SK-N-SH (cell line): ENCODE measurements around the gene NANS. TPM values are rescaled to one million over a fixed set of nuclear protein-coding genes. Genes with fewer than 3 reads are reported as not detected.

Source experiments
- CTCF ChIA-PET: fragments of 300-600, 350-600 bp; formaldehyde crosslinking; extraction: SDS; loops from one replicate; lab custom pipeline; 2021; lab: Yijun Ruan, JAX
- POLR2A ChIA-PET: fragments of 350-600 bp; sonication (Branson Sonifier 250); formaldehyde crosslinking; extraction: SDS; loops from one replicate; lab custom pipeline; 2020; ENCODE audit warnings: antibody characterized with exemption, inconsistent platforms; lab: Yijun Ruan, JAX
- DNase-seq: peaks from one replicate; pipeline ENCODE4 v3.0.0; 2012
- H2AFZ ChIP-seq: fragments of 200-600 bp; sonication (generic); 2 replicates; pipeline ENCODE4 v1.8.1; 2016; ENCODE audit warnings: antibody characterized with exemption, mild to moderate bottlenecking, low read depth
- H3F3A ChIP-seq: fragments of 200-600 bp; sonication (generic); replicated peaks from 2 replicates; pipeline ENCODE3; 2016; ENCODE audit warnings: antibody characterized with exemption, mild to moderate bottlenecking; ENCODE audit not compliant: insufficient read depth
- H3K27ac ChIP-seq, 2 experiments: fragments of 200-500 bp in 1 of 2; fragments of 200-600 bp in 1 of 2; sonication (Bioruptor generic) in 1 of 2; sonication (generic), shearing (Covaris generic) in 1 of 2; 2 replicates each; pipeline versions ENCODE4 v1.5.1 to v1.6.1; 2014 to 2016; ENCODE audit warnings: low read depth in 2 of 2, inconsistent platforms in 1 of 2, low read length in 1 of 2, mild to moderate bottlenecking in 1 of 2, mixed read lengths in 1 of 2
- H3K27me3 ChIP-seq: fragments of 200-600 bp; sonication (generic), shearing (Covaris generic); 2 replicates; pipeline ENCODE4 v1.6.1; 2016; ENCODE audit warnings: mixed run types; ENCODE audit not compliant: insufficient read depth
- H3K36me3 ChIP-seq, 2 experiments: fragments of 200-500 bp in 1 of 2; fragments of 200-600 bp in 1 of 2; sonication (Bioruptor generic) in 1 of 2; sonication (generic) in 1 of 2; replicated peaks in 1 of 2; 2 replicates each; pipeline versions ENCODE3 to v1.5.1; 2014 to 2016; ENCODE audit warnings: low read length in 1 of 2, mild to moderate bottlenecking in 1 of 2; ENCODE audit not compliant: insufficient read depth in 2 of 2, control insufficient read depth in 1 of 2
- H3K4me1 ChIP-seq, 2 experiments: fragments of 200-500 bp in 1 of 2; fragments of 200-600 bp in 1 of 2; sonication (Bioruptor generic) in 1 of 2; sonication (generic), shearing (Covaris generic) in 1 of 2; 2 replicates each; pipeline versions ENCODE4 v1.5.1 to v1.6.1; 2014 to 2016; ENCODE audit warnings: low read depth in 1 of 2, low read length in 1 of 2, mixed run types in 1 of 2; ENCODE audit not compliant: insufficient read depth in 2 of 2, control insufficient read depth in 1 of 2
- H3K4me2 ChIP-seq: fragments of 200-600 bp; sonication (generic), shearing (Covaris generic); 2 replicates; pipeline ENCODE4 v1.6.1; 2017; ENCODE audit warnings: mixed run types
- H3K4me3 ChIP-seq, 2 experiments: fragments of 200-500 bp in 1 of 2; fragments of 200-600 bp in 1 of 2; sonication (Bioruptor generic) in 1 of 2; sonication (generic), shearing (Covaris generic) in 1 of 2; 2 replicates each; pipeline versions ENCODE4 v1.5.1 to v1.8.1; 2014 to 2016; ENCODE audit warnings: low read depth in 2 of 2, inconsistent platforms in 1 of 2, low read length in 1 of 2, mild to moderate bottlenecking in 1 of 2, mixed read lengths in 1 of 2, moderate library complexity in 1 of 2
- H3K79me2 ChIP-seq: fragments of 200-600 bp; sonication (generic); 2 replicates; pipeline ENCODE4 v1.8.1; 2017; ENCODE audit warnings: mild to moderate bottlenecking; ENCODE audit not compliant: insufficient read depth
- H3K9ac ChIP-seq: fragments of 200-600 bp; sonication (generic); 2 replicates; pipeline ENCODE4 v1.6.1; 2017; ENCODE audit warnings: mixed run types
- H3K9me2 ChIP-seq: fragments of 200-600 bp; sonication (generic); 2 replicates; pipeline ENCODE4 v1.6.1; 2017; ENCODE audit warnings: mixed run types
- H3K9me3 ChIP-seq: fragments of 200-600 bp; sonication (generic); 2 replicates; pipeline ENCODE4 v1.6.1; 2017; ENCODE audit warnings: mixed run types, mild to moderate bottlenecking, moderate library complexity
- H4K20me1 ChIP-seq: fragments of 200-600 bp; sonication (generic); 2 replicates; pipeline ENCODE4 v1.6.1; 2017; ENCODE audit warnings: mild to moderate bottlenecking, mixed run types; ENCODE audit not compliant: insufficient read depth
- CHD2 ChIP-seq: fragments of 150-350 bp; IDR thresholded peaks from 2 replicates; pipeline ENCODE4 v1.6.1; 2018; ENCODE audit warnings: low read length; ENCODE audit not compliant: partially characterized antibody
- EZH2phosphoT487 ChIP-seq: fragments of 200-600 bp; sonication (generic); IDR thresholded peaks from 2 replicates; pipeline ENCODE4 v1.6.1; 2017; ENCODE audit warnings: low read depth, mixed run types, mild to moderate bottlenecking, antibody characterized with exemption, moderate library complexity, borderline replicate concordance
- FOSL2 ChIP-seq: IDR thresholded peaks from 2 replicates; pipeline ENCODE4 v1.4.0; 2012; ENCODE audit warnings: low read depth, mild to moderate bottlenecking, moderate library complexity, borderline replicate concordance
- FOXJ3 ChIP-seq: sonication (generic); formaldehyde crosslinking; IDR thresholded peaks from 2 replicates; pipeline ENCODE4 v1.5.1; 2020; ENCODE audit warnings: mild to moderate bottlenecking, missing genetic modification reagents
- FOXM1 ChIP-seq: IDR thresholded peaks from 2 replicates; pipeline ENCODE4 v1.4.0; 2012; ENCODE audit warnings: low read depth, mild to moderate bottlenecking
- GATA2 ChIP-seq: sonication (generic); formaldehyde crosslinking; IDR thresholded peaks from 2 replicates; pipeline ENCODE4 v1.5.0; 2020; ENCODE audit warnings: mild to moderate bottlenecking, missing genetic modification reagents
- JUND ChIP-seq: IDR thresholded peaks from 2 replicates; pipeline ENCODE4 v1.4.0; 2012
- MEF2A ChIP-seq: IDR thresholded peaks from 2 replicates; pipeline ENCODE4 v1.4.0; 2012; ENCODE audit warnings: low read depth, borderline replicate concordance
- NFIC ChIP-seq: IDR thresholded peaks from 2 replicates; pipeline ENCODE4 v1.4.0; 2012; ENCODE audit warnings: borderline replicate concordance
- NRF1 ChIP-seq: IDR thresholded peaks from 2 replicates; pipeline ENCODE4 v1.6.1; 2012; ENCODE audit warnings: low read depth, mild to moderate bottlenecking, low read length
- POLR2AphosphoS5 ChIP-seq: IDR thresholded peaks from 2 replicates; pipeline ENCODE4 v1.6.1; 2012; ENCODE audit warnings: low read depth, low read length
- RAD21 ChIP-seq: IDR thresholded peaks from 2 replicates; pipeline ENCODE4 v1.6.1; 2012; ENCODE audit warnings: mild to moderate bottlenecking, low read length
- RCOR1 ChIP-seq: fragments of 150-350 bp; IDR thresholded peaks from 2 replicates; pipeline ENCODE4 v1.6.1; 2017; ENCODE audit warnings: antibody characterized with exemption, low read length
- RFX5 ChIP-seq: IDR thresholded peaks from 2 replicates; pipeline ENCODE4 v1.6.1; 2012; ENCODE audit warnings: mild to moderate bottlenecking, improper control_type of control experiment, low read length
- RXRA ChIP-seq: IDR thresholded peaks from 2 replicates; pipeline ENCODE4 v1.4.0; 2012; ENCODE audit warnings: low read depth, mild to moderate bottlenecking, borderline replicate concordance
- TCF12 ChIP-seq: IDR thresholded peaks from 2 replicates; pipeline ENCODE4 v1.4.0; 2012
- TEAD4 ChIP-seq: IDR thresholded peaks from 2 replicates; pipeline ENCODE4 v1.4.0; 2012; ENCODE audit warnings: mild to moderate bottlenecking, borderline replicate concordance; ENCODE audit not compliant: insufficient read depth
- WGBS: methylation state at CpG from one replicate; pipeline ENCODE4 v1.1.6; 2017; ENCODE audit warnings: low lambda C conversion rate; 5-methylcytosine and 5-hydroxymethylcytosine counted together
- polyA plus RNA-seq, 3 experiments: library from polyadenylated mRNA; depleted of rRNA; stranded (reverse); fragments of >200 nt; gene quantifications; 2 replicates each; pipeline ENCODE4 v1.2.3, GENCODE V29; 2012
- TF ChIP-seq, protein P1 (sequence below): IDR thresholded peaks from 2 replicates; pipeline ENCODE4 v1.4.0; 2012; ENCODE audit warnings: low read depth
- TF ChIP-seq, protein P2 (sequence below): fragments of 150-350 bp; IDR thresholded peaks from 2 replicates; pipeline ENCODE4 v1.6.1; 2016; ENCODE audit warnings: mild to moderate bottlenecking, low read depth, low read length
- TF ChIP-seq, protein P3 (sequence below): fragments of 200-600 bp; sonication (generic); IDR thresholded peaks from 2 replicates; pipeline ENCODE4 v1.6.1; 2017; ENCODE audit warnings: antibody characterized with exemption, mild to moderate bottlenecking, moderate library complexity

NANS gene
- polyA plus RNA-seq, 1 of the 3 experiments (the other 2 are of a cell fraction) = 61.3 TPM

DNA sequence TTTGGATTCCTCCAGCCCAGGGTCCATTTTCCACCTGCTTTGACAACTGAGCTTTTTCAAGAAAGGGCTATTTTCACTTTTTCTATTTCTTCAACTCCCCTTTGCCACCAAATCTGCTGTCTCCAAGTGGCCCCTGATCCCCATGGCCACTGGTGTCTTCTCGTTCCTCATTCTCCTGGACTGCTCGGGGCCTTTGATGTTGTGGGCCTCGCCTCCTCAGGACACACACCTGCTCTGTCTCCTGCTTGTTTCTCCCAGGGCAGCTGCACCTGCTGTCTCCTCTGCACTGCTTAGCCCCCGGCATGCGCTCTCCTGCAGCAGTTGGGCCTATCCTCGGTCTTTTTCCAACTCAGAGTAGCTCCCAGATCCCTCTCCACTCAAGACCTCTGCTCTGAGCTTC lies 16.3 kb upstream of the NANS start:
- H3K4me3 ChIP-seq = no peak overlapping the region
- no peaks in the 10 kb centered on the region for H3K79me2 ChIP-seq
- 82% methylated on average over 6 of the region's 6 CpGs for WGBS
- TF ChIP-seq FOSL2 (no peak), POLR2AphosphoS5 (no peak), MEF2A (no peak), RAD21 (no peak), CHD2 (no peak), TEAD4 (no peak), RXRA (no peak), NRF1 (no peak), NFIC (no peak), EZH2phosphoT487 (no peak), TCF12 (no peak), RCOR1 (no peak), JUND (no peak), RFX5 (no peak), FOXJ3 (no peak), GATA2 (CRISPR knock-in tag) (no peak), FOXM1 (no peak)
- TF ChIP-seq, protein P1, sequence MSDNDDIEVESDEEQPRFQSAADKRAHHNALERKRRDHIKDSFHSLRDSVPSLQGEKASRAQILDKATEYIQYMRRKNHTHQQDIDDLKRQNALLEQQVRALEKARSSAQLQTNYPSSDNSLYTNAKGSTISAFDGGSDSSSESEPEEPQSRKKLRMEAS = no peak
- TF ChIP-seq, protein P2, sequence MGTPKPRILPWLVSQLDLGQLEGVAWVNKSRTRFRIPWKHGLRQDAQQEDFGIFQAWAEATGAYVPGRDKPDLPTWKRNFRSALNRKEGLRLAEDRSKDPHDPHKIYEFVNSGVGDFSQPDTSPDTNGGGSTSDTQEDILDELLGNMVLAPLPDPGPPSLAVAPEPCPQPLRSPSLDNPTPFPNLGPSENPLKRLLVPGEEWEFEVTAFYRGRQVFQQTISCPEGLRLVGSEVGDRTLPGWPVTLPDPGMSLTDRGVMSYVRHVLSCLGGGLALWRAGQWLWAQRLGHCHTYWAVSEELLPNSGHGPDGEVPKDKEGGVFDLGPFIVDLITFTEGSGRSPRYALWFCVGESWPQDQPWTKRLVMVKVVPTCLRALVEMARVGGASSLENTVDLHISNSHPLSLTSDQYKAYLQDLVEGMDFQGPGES = no peak
- TF ChIP-seq, protein P3, sequence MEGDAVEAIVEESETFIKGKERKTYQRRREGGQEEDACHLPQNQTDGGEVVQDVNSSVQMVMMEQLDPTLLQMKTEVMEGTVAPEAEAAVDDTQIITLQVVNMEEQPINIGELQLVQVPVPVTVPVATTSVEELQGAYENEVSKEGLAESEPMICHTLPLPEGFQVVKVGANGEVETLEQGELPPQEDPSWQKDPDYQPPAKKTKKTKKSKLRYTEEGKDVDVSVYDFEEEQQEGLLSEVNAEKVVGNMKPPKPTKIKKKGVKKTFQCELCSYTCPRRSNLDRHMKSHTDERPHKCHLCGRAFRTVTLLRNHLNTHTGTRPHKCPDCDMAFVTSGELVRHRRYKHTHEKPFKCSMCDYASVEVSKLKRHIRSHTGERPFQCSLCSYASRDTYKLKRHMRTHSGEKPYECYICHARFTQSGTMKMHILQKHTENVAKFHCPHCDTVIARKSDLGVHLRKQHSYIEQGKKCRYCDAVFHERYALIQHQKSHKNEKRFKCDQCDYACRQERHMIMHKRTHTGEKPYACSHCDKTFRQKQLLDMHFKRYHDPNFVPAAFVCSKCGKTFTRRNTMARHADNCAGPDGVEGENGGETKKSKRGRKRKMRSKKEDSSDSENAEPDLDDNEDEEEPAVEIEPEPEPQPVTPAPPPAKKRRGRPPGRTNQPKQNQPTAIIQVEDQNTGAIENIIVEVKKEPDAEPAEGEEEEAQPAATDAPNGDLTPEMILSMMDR = no peak
- TF ChIP-seq, all 33 proteins: peak for 0
- Histone ChIP-seq H3K27ac (no peak overlapping the region), H3K9ac (no peak overlapping the region), H3F3A (no peaks in the 10 kb centered on the region), H3K9me3 (no peaks in the 10 kb centered on the region), H2AFZ (no peak overlapping the region), H3K9me2 (no peaks in the 10 kb centered on the region), H4K20me1 (no peaks in the 10 kb centered on the region), H3K4me2 (no peak overlapping the region), H3K36me3 (no peaks in the 10 kb centered on the region), H3K27me3 (no peaks in the 10 kb centered on the region), H3K4me1 (no peaks in the 10 kb centered on the region)
- DNase-seq = no peak
- CTCF ChIA-PET = interaction anchor here (1.1 to 9.5 kb wide), 2 partner anchors 10 to 118 kb away, joined by 3 to 96 read pairs; partner anchors contain the start of gene TRMO
- POLR2A ChIA-PET = no interaction called here
